ENCODE results near the gene RPL35. TPM values are rescaled to one million over a fixed set of nuclear protein-coding genes. Genes with fewer than 3 reads are reported as not detected.
A peak's percentile ranks its signal among the peaks of the same experiment; 100 is the strongest.

The RPL35 gene
- total and polyA plus RNA-seq, 2 of the 8 experiments (the other 6 are each of a cell fraction or from before 2014, with no cell fraction given): 1,831 to 2,448 TPM

GRCh38 chr9:124812441-124812876 is 49.3 kb downstream of the RPL35 start:
- no peak overlapping the region for H2BK12ac ChIP-seq (ENCODE audit: low read depth, low read length)
- no peak overlapping the region for H2AK5ac ChIP-seq (ENCODE audit: low read depth, low read length)
- no peaks in the 10 kb centered on the region for H3K27me3 ChIP-seq (replicated peaks in 1 of 4; ENCODE audit: control insufficient read depth in 3 of 4, extremely low read depth in 1 of 4, insufficient read depth in 3 of 4, low read length in 3 of 4)
- no peak overlapping the region for H2BK20ac ChIP-seq (ENCODE audit: low read length)
- H2BK5ac ChIP-seq (ENCODE audit: low read depth, low read length): no peak overlapping the region
- no peak overlapping the region for H3K18ac ChIP-seq (ENCODE audit: extremely low read depth, low read length)
- no peaks in the 10 kb centered on the region for H3K9me3 ChIP-seq (ENCODE audit: insufficient read depth in 2 of 2, low read depth in 1 of 2, low read length in 1 of 2)
- FAIRE-seq: no peak
- H3K79me1 ChIP-seq (ENCODE audit: low read depth, low read length): no peaks in the 10 kb centered on the region
- H3K14ac ChIP-seq (ENCODE audit: insufficient read length): no peak overlapping the region
- peaks cover 10 to 25% (median 16%) of the 10 kb centered on the region in 4 experiments for H3K4me1 ChIP-seq (replicated peaks in 1 of 4; ENCODE audit: control insufficient read depth in 3 of 4, insufficient read depth in 4 of 4, low read length in 3 of 4)
- CTCF ChIA-PET (ENCODE audit: partially characterized antibody): interaction anchor here (0.5 to 65.2 kb wide), 13 partner anchors 10 to 37 kb away, joined by 3 to 1529 read pairs (median 3); partner anchors contain the start of genes ARPC5L, NR6A1, OLFML2A and RPL35
- no peak overlapping the region for H4K8ac ChIP-seq (ENCODE audit: extremely low read depth, insufficient read depth, low read length)
- no peaks in the 10 kb centered on the region for H3K79me2 ChIP-seq (ENCODE audit: control insufficient read depth in 1 of 2, insufficient read depth in 2 of 2, low read length in 2 of 2)
- H2BK15ac ChIP-seq (ENCODE audit: low read length): no peak overlapping the region
- POLR2A ChIA-PET (ENCODE audit: partially characterized antibody): interaction anchor here (0.6 to 5.9 kb wide), 6 partner anchors 12 to 50 kb away, joined by 3 to 23 read pairs (median 4); partner anchors contain the start of genes ARPC5L and RPL35
- no peak overlapping the region for H2AFZ ChIP-seq (ENCODE audit: low read length)
- no peak overlapping the region for H4K5ac ChIP-seq (ENCODE audit: insufficient read length, low read depth, low read length)
- no peak overlapping the region for H3K56ac ChIP-seq (replicated peaks; ENCODE audit: insufficient read length, low read depth, low read length)
- 85% methylated on average over 6 of the region's 6 CpGs; no CpG with 5 or more reads in 1 of the 2 experiments for WGBS, 2 experiments (ENCODE audit: extremely low coverage in 1 of 2, insufficient coverage in 1 of 2, insufficient read length in 1 of 2, insufficient replicate concordance in 2 of 2, low coverage in 1 of 2, low lambda C conversion rate in 2 of 2, missing lambda C conversion rate in 1 of 2)
- H2BK120ac ChIP-seq (replicated peaks; ENCODE audit: low read depth, low read length): no peak overlapping the region
- no peak overlapping the region for H3K23ac ChIP-seq (ENCODE audit: insufficient read length)
- H4K91ac ChIP-seq (replicated peaks; ENCODE audit: insufficient read length, low read length): no peak overlapping the region
- no peak overlapping the region for H3K4me2 ChIP-seq (ENCODE audit: insufficient read depth in 1 of 2, low read depth in 2 of 2, low read length in 2 of 2)
- H3K36me3 ChIP-seq (ENCODE audit: control insufficient read depth in 2 of 4, insufficient read depth in 4 of 4, low read length in 3 of 4): no peaks in the 10 kb centered on the region
- no peak overlapping the region for H3K9ac ChIP-seq (replicated peaks in 1 of 4; ENCODE audit: extremely low read depth in 1 of 4, low read depth in 3 of 4, low read length in 3 of 4)
- no peak overlapping the region for H3K4me3 ChIP-seq (ENCODE audit: extremely low read depth in 1 of 4, insufficient read depth in 2 of 4, low read depth in 3 of 4, low read length in 4 of 4)
- TF ChIP-seq TCF12 (IDR thresholded peaks at IDR 0.05; ENCODE audit: low read depth, low read length): no peak
- no peak for TF ChIP-seq POLR2AphosphoS5 (IDR thresholded peaks at IDR 0.05; ENCODE audit: low read depth, low read length)
- no peak for TF ChIP-seq SRF (IDR thresholded peaks at IDR 0.05; ENCODE audit: low read depth, low read length)
- 0 out of 2 replicates have a peak, but pooled peaks have one; percentile 30 for TF ChIP-seq JUND (IDR thresholded peaks at IDR 0.05; ENCODE audit: low read length)
- no peak for TF ChIP-seq ZNF274 (IDR thresholded peaks at IDR 0.05; ENCODE audit: borderline replicate concordance, extremely low read depth, low read length)
- no peak for TF ChIP-seq CBX5 (IDR thresholded peaks at IDR 0.05; ENCODE audit: low read depth, low read length)
- peaks cover 2% of the 10 kb centered on the region; the same call in 1 of the 2 replicates for H3K23me2 ChIP-seq (ENCODE audit: low read depth, low read length)
- H4K20me1 ChIP-seq (replicated peaks in 1 of 2; ENCODE audit: control insufficient read depth in 1 of 2, insufficient read depth in 2 of 2, low read length in 2 of 2): no peaks in the 10 kb centered on the region
- H3K4ac ChIP-seq (replicated peaks; ENCODE audit: insufficient read length, low read depth, low read length): no peak overlapping the region
- DNase-seq (ENCODE audit: low read depth in 1 of 2, low spot score in 2 of 2): peak in 1 of 2 experiments; percentile 64
- H3K27ac ChIP-seq (ENCODE audit: low read depth, low read length): no peak overlapping the region
